ENCODE data around the gene ISLR. TPM values are rescaled to one million over a fixed set of nuclear protein-coding genes. Genes with fewer than 3 reads are reported as not detected.

ISLR gene
- total RNA-seq, 4 donors from 2014 or later: 0.91 to 38.0 (median 11.0) TPM

GRCh38 chr15:74134387-74135027 is 39.0 kb upstream of the ISLR start:
- DNase-seq: no peak
- intact Hi-C loops (cut with DNase I): no loop called here
- peaks cover 18 to 100% (median 54%) of the 10 kb centered on the region in 4 donors for H3K27me3 ChIP-seq
- peaks cover 24 to 70% (median 29%) of the 10 kb centered on the region in 3 donors for H3K4me1 ChIP-seq
- no peaks in the 10 kb centered on the region for H3K36me3 ChIP-seq
- no peak overlapping the region for H3K4me3 ChIP-seq
- H3K27ac ChIP-seq: no peak overlapping the region
- WGBS, 2 donors: 24 to 27% methylated on average over 3 to 18 of the region's 53 CpGs
- no peaks in the 10 kb centered on the region for H3K9me3 ChIP-seq
- TF ChIP-seq CTCF (IDR thresholded peaks at IDR 0.05): peak in 2 of 6 experiments; percentile 34 to 38
- TF ChIP-seq POLR2A (IDR thresholded peaks at IDR 0.05): no peak

- no peak for TF ChIP-seq POLR2A (IDR thresholded peaks at IDR 0.05)
- TF ChIP-seq CTCF (IDR thresholded peaks at IDR 0.05): no peak
- no peak overlapping the region for H3K4me3 ChIP-seq
- peaks cover 17 to 99% (median 48%) of the 10 kb centered on the region in 4 donors for H3K27me3 ChIP-seq
- no peak for DNase-seq
- no peak overlapping the region for H3K27ac ChIP-seq
- H3K4me1 ChIP-seq: peaks cover 18 to 64% (median 23%) of the 10 kb centered on the region in 3 donors
- H3K36me3 ChIP-seq: no peaks in the 10 kb centered on the region
- 18 to 26% methylated on average over 23 to 26 of the region's 27 CpGs for WGBS, 2 donors
- H3K9me3 ChIP-seq: no peaks in the 10 kb centered on the region
- intact Hi-C loops (cut with DNase I): no loop called here
Measured at GRCh38 chr15:74135041-74135565, 38.4 kb upstream of the ISLR start.

GRCh38 chr15:74136540-74136813 is 37.0 kb upstream of the ISLR start:
- TF ChIP-seq CTCF (IDR thresholded peaks at IDR 0.05) (no peak), POLR2A (IDR thresholded peaks at IDR 0.05) (no peak)
- H3K27me3 ChIP-seq: peaks cover 17 to 99% (median 37%) of the 10 kb centered on the region in 4 donors
- no peak for DNase-seq
- no peaks in the 10 kb centered on the region for H3K36me3 ChIP-seq
- WGBS, 2 donors: 0 to 2% methylated on average over 9 to 11 of the region's 26 CpGs
- peaks cover 17 to 52% (median 17%) of the 10 kb centered on the region in 3 donors for H3K4me1 ChIP-seq
- intact Hi-C loops (cut with DNase I): no loop called here
- H3K4me3 ChIP-seq: peak overlapping the region; percentile 9 to 69 (median 36)
- no peaks in the 10 kb centered on the region for H3K9me3 ChIP-seq
- H3K27ac ChIP-seq: peak overlapping the region; percentile 36 to 86 (median 60)

- WGBS, 2 donors: 10 to 12% methylated on average over 16 to 17 of the region's 18 CpGs
Measured at GRCh38 chr15:74136814-74137536, 36.5 kb upstream of the ISLR start.

More at GRCh38 chr15:74136814-74137536, 36.5 kb upstream of the ISLR start:
- Histone ChIP-seq H3K27ac (peak overlapping the region; percentile 36 to 86 (median 60)), H3K4me1 (peaks cover 17 to 52% (median 17%) of the 10 kb centered on the region in 3 donors), H3K27me3 (peaks cover 17 to 99% (median 32%) of the 10 kb centered on the region in 4 donors), H3K9me3 (no peaks in the 10 kb centered on the region), H3K36me3 (no peaks in the 10 kb centered on the region), H3K4me3 (peak overlapping the region; percentile 9 to 69 (median 36))
- no peak for TF ChIP-seq CTCF (IDR thresholded peaks at IDR 0.05)
- no peak for TF ChIP-seq POLR2A (IDR thresholded peaks at IDR 0.05)
- no peak for DNase-seq
- intact Hi-C loops (cut with DNase I): no loop called here
